ENCODE results near the gene SPEG.

DNA sequence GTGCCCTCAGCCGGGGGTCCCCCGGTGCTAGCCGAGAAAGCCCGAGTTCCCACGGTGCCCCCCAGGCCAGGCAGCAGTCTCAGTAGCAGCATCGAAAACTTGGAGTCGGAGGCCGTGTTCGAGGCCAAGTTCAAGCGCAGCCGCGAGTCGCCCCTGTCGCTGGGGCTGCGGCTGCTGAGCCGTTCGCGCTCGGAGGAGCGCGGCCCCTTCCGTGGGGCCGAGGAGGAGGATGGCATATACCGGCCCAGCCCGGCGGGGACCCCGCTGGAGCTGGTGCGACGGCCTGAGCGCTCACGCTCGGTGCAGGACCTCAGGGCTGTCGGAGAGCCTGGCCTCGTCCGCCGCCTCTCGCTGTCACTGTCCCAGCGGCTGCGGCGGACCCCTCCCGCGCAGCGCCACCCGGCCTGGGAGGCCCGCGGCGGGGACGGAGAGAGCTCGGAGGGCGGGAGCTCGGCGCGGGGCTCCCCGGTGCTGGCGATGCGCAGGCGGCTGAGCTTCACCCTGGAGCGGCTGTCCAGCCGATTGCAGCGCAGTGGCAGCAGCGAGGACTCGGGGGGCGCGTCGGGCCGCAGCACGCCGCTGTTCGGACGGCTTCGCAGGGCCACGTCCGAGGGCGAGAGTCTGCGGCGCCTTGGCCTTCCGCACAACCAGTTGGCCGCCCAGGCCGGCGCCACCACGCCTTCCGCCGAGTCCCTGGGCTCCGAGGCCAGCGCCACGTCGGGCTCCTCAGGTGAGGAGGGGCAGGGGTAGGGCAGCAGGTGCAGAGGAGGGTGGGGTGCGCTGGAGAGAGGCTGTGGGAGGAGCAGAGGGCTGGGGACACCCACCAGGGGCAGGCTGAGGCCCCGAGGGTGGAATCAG is 49.9 kb downstream of the SPEG start:
- no peak for TF ChIP-seq EZH2 (IDR thresholded peaks at IDR 0.05)
- TF ChIP-seq POLR2AphosphoS5 (IDR thresholded peaks at IDR 0.05; ENCODE audit: borderline replicate concordance, low read depth, low read length), result no peak
- TF ChIP-seq FOXP2 (optimal IDR thresholded peaks at IDR 0.05; ENCODE audit: control extremely low read depth, extremely low read length, insufficient read depth), result no peak

Data from SK-N-MC (cell line).